Osteoblast (primary cell): Measurements from ENCODE around the gene HHIPL1. TPM values are rescaled to one million over a fixed set of nuclear protein-coding genes. Genes with fewer than 3 reads are reported as not detected.

Experiments used
- DNase-seq: peaks from one replicate; pipeline ENCODE4 v3.0.0; 2011; ENCODE audit warnings: low spot score, mixed read lengths; ENCODE audit not compliant: insufficient read length; ENCODE audit errors: missing footprints
- H2AFZ ChIP-seq: 2 replicates; pipeline ENCODE4 v1.6.0; 2011; ENCODE audit warnings: mild to moderate bottlenecking, low read length
- H3K27ac ChIP-seq: 2 replicates; pipeline ENCODE4 v1.5.1; 2011; ENCODE audit warnings: mild to moderate bottlenecking, low read depth, low read length, moderate library complexity
- H3K27me3 ChIP-seq: 2 replicates; pipeline ENCODE4 v1.6.0; 2012; ENCODE audit warnings: mild to moderate bottlenecking, control low read depth, inconsistent platforms, low read length, moderate library complexity; ENCODE audit not compliant: insufficient read depth
- H3K36me3 ChIP-seq: 2 replicates; pipeline ENCODE4 v1.5.1; 2011; ENCODE audit warnings: mild to moderate bottlenecking, low read length, control low read depth, moderate library complexity; ENCODE audit not compliant: insufficient read depth
- H3K4me1 ChIP-seq: 2 replicates; pipeline ENCODE4 v1.5.1; 2011; ENCODE audit warnings: mild to moderate bottlenecking, low read length, control low read depth, moderate library complexity; ENCODE audit not compliant: insufficient read depth
- H3K4me2 ChIP-seq: 2 replicates; pipeline ENCODE4 v1.6.0; 2011; ENCODE audit warnings: mild to moderate bottlenecking, low read length; ENCODE audit not compliant: insufficient read depth
- H3K4me3 ChIP-seq: fragments of 200-600 bp; sonication (generic); 3 replicates; pipeline ENCODE4 v1.5.1; 2012; ENCODE audit warnings: mild to moderate bottlenecking, low read length, inconsistent platforms; ENCODE audit not compliant: insufficient read depth
- H3K79me2 ChIP-seq: 2 replicates; pipeline ENCODE4 v1.6.0; 2012; ENCODE audit warnings: mild to moderate bottlenecking, low read length, control low read depth, inconsistent platforms; ENCODE audit not compliant: insufficient read depth
- H3K9me3 ChIP-seq: 2 replicates; pipeline ENCODE4 v1.5.1; 2011; ENCODE audit warnings: low read depth, low read length, control low read depth
- H4K20me1 ChIP-seq: 2 replicates; pipeline ENCODE4 v1.6.0; 2012; ENCODE audit warnings: mild to moderate bottlenecking, low read length, control low read depth; ENCODE audit not compliant: insufficient read depth
- total RNA-seq: library from RNA; depleted of rRNA; stranded (reverse); fragments of >200 nt; gene quantifications from 2 replicates; pipeline ENCODE4 v1.2.3, GENCODE V29; 2012
- TF ChIP-seq, protein P1 (sequence below): IDR thresholded peaks from 2 replicates; pipeline ENCODE4 v1.5.1; 2011; ENCODE audit warnings: mild to moderate bottlenecking, low read depth, low read length, moderate library complexity; ENCODE audit errors: extremely low read depth

The HHIPL1 gene
- total RNA-seq, 1 donor: 12.3 TPM

GRCh38 chr14:99671235-99672224 is 26.6 kb downstream of the HHIPL1 start:
- peak; percentile 77 for DNase-seq

DNA sequence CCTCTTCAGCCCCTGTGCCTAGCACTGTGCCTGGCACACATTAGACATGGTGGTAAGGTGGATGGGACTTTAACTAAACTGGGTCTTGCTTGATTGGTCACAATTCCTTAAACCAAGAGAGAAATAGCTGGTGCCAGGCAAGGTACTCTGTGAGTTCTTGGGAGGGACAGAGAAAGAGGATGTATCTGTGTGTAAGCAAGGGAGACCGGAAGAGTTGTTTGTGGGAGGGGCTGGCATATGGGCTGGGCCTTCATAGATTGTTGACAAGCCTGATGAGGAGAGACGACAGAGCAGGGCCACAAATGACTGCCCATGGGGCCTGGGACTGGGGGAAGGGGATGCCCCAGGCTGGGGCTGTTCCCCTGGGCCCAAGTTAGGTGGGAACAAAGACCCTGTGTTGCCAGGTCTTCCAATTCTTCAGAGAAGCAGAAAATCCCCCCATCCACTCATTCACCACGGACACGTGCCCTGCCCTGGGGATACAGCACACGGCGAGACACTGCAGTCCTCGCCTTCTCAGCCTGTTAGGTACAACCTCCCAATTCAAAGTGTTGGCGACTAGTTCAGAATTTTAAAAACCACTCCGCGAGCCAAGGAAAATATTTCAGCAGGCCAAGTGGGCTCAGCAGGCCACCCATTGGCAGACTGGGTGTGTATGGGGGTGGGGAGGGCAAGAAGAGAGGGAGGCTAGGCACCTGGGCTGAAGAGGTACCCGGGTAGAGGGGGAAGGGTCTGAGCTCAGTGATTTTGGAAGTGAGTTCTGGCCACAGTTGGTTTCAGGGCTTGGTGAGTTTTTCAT is 27.8 kb downstream of the HHIPL1 start:
- Histone ChIP-seq H2AFZ (no peak overlapping the region), H3K4me1 (peaks cover 29% of the 10 kb centered on the region), H3K36me3 (peaks cover 6% of the 10 kb centered on the region), H3K27me3 (no peaks in the 10 kb centered on the region), H3K27ac (no peak overlapping the region), H4K20me1 (no peaks in the 10 kb centered on the region), H3K4me2 (no peak overlapping the region), H3K79me2 (no peaks in the 10 kb centered on the region), H3K4me3 (no peak overlapping the region), H3K9me3 (no peaks in the 10 kb centered on the region)
- DNase-seq: peak; percentile 74
- TF ChIP-seq, protein P1, sequence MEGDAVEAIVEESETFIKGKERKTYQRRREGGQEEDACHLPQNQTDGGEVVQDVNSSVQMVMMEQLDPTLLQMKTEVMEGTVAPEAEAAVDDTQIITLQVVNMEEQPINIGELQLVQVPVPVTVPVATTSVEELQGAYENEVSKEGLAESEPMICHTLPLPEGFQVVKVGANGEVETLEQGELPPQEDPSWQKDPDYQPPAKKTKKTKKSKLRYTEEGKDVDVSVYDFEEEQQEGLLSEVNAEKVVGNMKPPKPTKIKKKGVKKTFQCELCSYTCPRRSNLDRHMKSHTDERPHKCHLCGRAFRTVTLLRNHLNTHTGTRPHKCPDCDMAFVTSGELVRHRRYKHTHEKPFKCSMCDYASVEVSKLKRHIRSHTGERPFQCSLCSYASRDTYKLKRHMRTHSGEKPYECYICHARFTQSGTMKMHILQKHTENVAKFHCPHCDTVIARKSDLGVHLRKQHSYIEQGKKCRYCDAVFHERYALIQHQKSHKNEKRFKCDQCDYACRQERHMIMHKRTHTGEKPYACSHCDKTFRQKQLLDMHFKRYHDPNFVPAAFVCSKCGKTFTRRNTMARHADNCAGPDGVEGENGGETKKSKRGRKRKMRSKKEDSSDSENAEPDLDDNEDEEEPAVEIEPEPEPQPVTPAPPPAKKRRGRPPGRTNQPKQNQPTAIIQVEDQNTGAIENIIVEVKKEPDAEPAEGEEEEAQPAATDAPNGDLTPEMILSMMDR: no peak

More at GRCh38 chr14:99671235-99672224, 26.6 kb downstream of the HHIPL1 start:
- Histone ChIP-seq H3K79me2 (no peaks in the 10 kb centered on the region), H2AFZ (no peak overlapping the region), H3K36me3 (peaks cover 8% of the 10 kb centered on the region), H3K9me3 (no peaks in the 10 kb centered on the region), H3K4me3 (no peak overlapping the region), H3K27ac (peak overlapping the region; percentile 52), H3K4me2 (peak overlapping the region; percentile 27), H4K20me1 (no peaks in the 10 kb centered on the region), H3K27me3 (no peaks in the 10 kb centered on the region), H3K4me1 (peaks cover 19% of the 10 kb centered on the region)
- TF ChIP-seq, protein P1: no peak

DNA sequence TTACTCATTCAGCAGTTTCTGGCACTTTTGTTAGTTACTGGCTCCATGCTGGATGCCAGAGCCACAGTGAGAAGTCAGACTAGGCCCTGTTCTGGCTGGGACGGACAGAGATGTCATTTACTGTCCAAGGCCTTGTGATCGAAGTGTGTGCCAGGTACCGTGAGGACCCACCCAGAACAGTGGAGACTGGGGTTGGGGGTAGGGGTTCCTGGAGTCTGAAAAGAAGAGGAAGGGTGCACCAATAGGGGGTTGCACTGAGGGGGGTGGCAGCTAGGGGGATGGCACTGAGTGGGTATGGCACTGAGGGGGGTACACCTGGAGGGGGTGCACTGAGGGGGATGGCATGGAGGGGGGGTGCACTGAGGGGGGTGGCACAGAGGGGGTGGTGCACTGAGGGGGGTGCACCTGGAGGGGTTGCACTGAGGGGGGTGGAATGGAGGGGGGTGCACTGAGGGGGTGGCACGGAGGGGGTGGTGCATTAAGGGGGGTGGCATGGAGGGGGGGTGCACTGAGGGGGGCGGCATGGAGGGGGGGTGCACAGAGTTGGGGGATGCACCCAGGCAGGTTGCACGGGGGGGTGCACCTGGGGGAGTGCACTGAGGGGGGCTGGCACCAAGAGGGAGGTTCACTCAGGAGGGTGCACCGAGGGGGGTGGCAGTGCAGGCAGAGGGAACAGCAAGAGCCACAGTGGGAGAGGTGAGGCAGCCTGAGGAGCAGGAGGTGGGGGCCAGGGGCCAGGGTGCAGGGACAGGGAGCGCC is 28.6 kb downstream of the HHIPL1 start:
- no peak overlapping the region for H3K27ac ChIP-seq

More for the DNA sequence above, 28.6 kb downstream of the HHIPL1 start:
- Histone ChIP-seq H3K4me1 (peaks cover 30% of the 10 kb centered on the region), H3K9me3 (peaks cover 6% of the 10 kb centered on the region), H3K36me3 (peaks cover 5% of the 10 kb centered on the region), H3K79me2 (no peaks in the 10 kb centered on the region), H2AFZ (no peak overlapping the region), H3K4me2 (no peak overlapping the region), H3K4me3 (no peak overlapping the region), H3K27me3 (no peaks in the 10 kb centered on the region), H4K20me1 (no peaks in the 10 kb centered on the region)
- TF ChIP-seq, protein P1: no peak
- DNase-seq: peak; percentile 68
